Choroid plexus epithelial cell (primary cell): Measurements from ENCODE around the gene LENG9.

Experiments
- DNase-seq: peaks from one replicate; pipeline ENCODE4 v3.0.0-alpha.2; 2010; ENCODE audit warnings: low read depth
- H3K4me3 ChIP-seq: 2 replicates; pipeline ENCODE4 v1.5.1; 2011; ENCODE audit warnings: low read depth, mild to moderate bottlenecking, control low read depth, low read length, moderate library complexity
- CTCF ChIP-seq: conservative IDR thresholded peaks from 2 replicates; pipeline ENCODE4 v1.5.1; 2011; ENCODE audit warnings: low read depth, mild to moderate bottlenecking, control low read depth, inconsistent platforms, low read length, moderate library complexity

The LENG9 gene

GRCh38 chr19:54455786-54456422 is 7.7 kb downstream of the LENG9 start:
- no peak overlapping the region for H3K4me3 ChIP-seq
- no peak for TF ChIP-seq CTCF
- DNase-seq, result no peak

GRCh38 chr19:54454781-54455675 is 8.6 kb downstream of the LENG9 start:
- H3K4me3 ChIP-seq, result no peak overlapping the region
- TF ChIP-seq CTCF, result no peak
- no peak for DNase-seq

GRCh38 chr19:54453921-54454780 is 9.4 kb downstream of the LENG9 start:
- no peak overlapping the region for H3K4me3 ChIP-seq
- no peak for DNase-seq
- no peak for TF ChIP-seq CTCF

GRCh38 chr19:54452626-54453025 is 11.0 kb downstream of the LENG9 start:
- H3K4me3 ChIP-seq, result no peak overlapping the region
- DNase-seq, result no peak
- TF ChIP-seq CTCF, result no peak

GRCh38 chr19:54451997-54452396 is 11.6 kb downstream of the LENG9 start:
- no peak overlapping the region for H3K4me3 ChIP-seq
- no peak for TF ChIP-seq CTCF
- no peak for DNase-seq

GRCh38 chr19:54451331-54451871 is 12.2 kb downstream of the LENG9 start:
- TF ChIP-seq CTCF, result no peak
- H3K4me3 ChIP-seq, result peak overlapping the region; percentile 3
- DNase-seq, result peak; percentile 57
